Renal cortex interstitium (tissue), 11 donors: ENCODE data around the gene POP5. TPM values are rescaled to one million over a fixed set of nuclear protein-coding genes. Genes with fewer than 3 reads are reported as not detected.

Source experiments
- DNase-seq, 11 donors: peaks; one replicate each; pipeline ENCODE4 v3.0.0-alpha.2; 2013; ENCODE audit warnings: low read depth in 9 of 11, low spot score in 4 of 11; ENCODE audit errors: extremely low read depth in 1 of 11
- polyA plus RNA-seq, 3 donors: library from polyadenylated mRNA; unstranded; fragments of 120-200 nt; gene quantifications; one replicate each; pipeline ENCODE4 v1.2.1, GENCODE V29; 2013; ENCODE audit not compliant: insufficient read length in 3 of 3

The POP5 gene
- polyA plus RNA-seq, 3 donors: 48.0 to 58.1 (median 55.8) TPM

DNA sequence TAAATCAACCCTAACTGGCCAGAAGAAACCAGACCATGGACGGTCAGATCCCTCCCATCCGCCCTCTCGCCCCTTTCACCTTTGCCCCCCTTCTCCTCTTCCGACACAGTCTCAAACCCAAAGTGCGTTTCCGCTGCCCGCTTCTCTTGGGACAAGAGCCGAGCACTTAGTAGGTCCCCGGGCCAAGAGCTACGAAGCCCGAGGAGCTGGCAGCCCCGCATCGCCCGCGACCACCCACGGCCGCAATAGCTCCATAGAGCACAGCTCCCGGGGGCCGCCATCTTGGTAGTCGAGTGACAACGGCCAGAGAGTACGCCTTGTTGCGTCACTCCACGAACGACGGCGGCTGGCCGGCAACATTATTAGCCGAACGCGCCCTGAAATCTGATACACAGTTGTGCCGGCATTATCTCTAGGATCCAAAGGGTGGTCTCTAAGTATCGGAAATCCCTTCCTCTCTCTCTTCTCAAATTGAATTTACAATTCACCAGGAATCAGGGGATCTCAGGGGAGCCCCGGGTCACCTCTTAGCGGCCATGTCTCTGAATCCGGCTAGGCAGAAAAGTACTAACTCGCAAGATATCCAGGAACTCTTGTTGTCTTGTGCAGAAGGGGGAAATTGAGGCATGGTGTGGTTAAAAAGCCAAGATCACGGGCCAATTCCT is 52.2 kb downstream of the POP5 start, which contains the start of gene COQ5:
Gene COQ5 (minus strand): TSS at position 298 of the 665 bp plus-strand sequence. CDS start 17 bp downstream, at position 281.
- DNase-seq: peak; percentile 83 to 94 (median 90)

Other genes with a start within 250 kb of the POP5 start
- 10 to 100 TPM; 20.9 to 27.3 (median 24.3) TPM for gene MSI1, start 212.2 kb downstream of the POP5 start, polyA plus RNA-seq
- 100 to 1,000 TPM; 293 to 337 (median 296) TPM for gene COX6A1, start 143.3 kb downstream of the POP5 start, polyA plus RNA-seq
- 10 to 100 TPM; 35.0 to 47.6 (median 42.7) TPM for gene TRIAP1, start 135.0 kb downstream of the POP5 start, polyA plus RNA-seq
- 10 to 100 TPM; 31.2 to 41.9 (median 38.5) TPM for gene GATC, start 135.0 kb downstream of the POP5 start, polyA plus RNA-seq
- gene SRSF9, start 111.7 kb downstream of the POP5 start, polyA plus RNA-seq: 100 to 1,000 TPM; 226 to 241 (median 238) TPM
- gene DYNLL1, start 85.3 kb downstream of the POP5 start, polyA plus RNA-seq: 100 to 1,000 TPM; 405 to 558 (median 530) TPM
- gene COQ5, start 52.2 kb downstream of the POP5 start, polyA plus RNA-seq: 10 to 100 TPM; 62.1 to 63.6 (median 62.6) TPM
- gene RNF10, start 47.0 kb downstream of the POP5 start, polyA plus RNA-seq: 100 to 1,000 TPM; 191 to 262 (median 196) TPM
- 1 to 10 TPM; 4.6 to 5.6 (median 4.7) TPM for gene CABP1, start 59.2 kb upstream of the POP5 start, polyA plus RNA-seq
- gene MLEC, start 105.7 kb upstream of the POP5 start, polyA plus RNA-seq: 100 to 1,000 TPM; 172 to 190 (median 187) TPM
- 10 to 100 TPM; 65.3 to 81.1 (median 77.9) TPM for gene UNC119B, start 129.1 kb upstream of the POP5 start, polyA plus RNA-seq
- 10 to 100 TPM; 15.3 to 24.4 (median 23.0) TPM for gene ACADS, start 144.4 kb upstream of the POP5 start, polyA plus RNA-seq